Measurements from ENCODE around the gene DCUN1D4. TPM values are rescaled to one million over a fixed set of nuclear protein-coding genes. Genes with fewer than 3 reads are reported as not detected.

Gene DCUN1D4
- total RNA-seq, 1 experiment from 2014 or later: 42.8 TPM

GRCh38 chr4:51844153-51845054 lies 1.5 kb downstream of the DCUN1D4 start:
- peak; percentile 89 to 93 for DNase-seq
- no peaks in the 10 kb centered on the region for H3K9me3 Mint-ChIP-seq (ENCODE audit: unreplicated experiment)
- peak overlapping the region; percentile 98 for H3K4me3 Mint-ChIP-seq (ENCODE audit: unreplicated experiment)
- intact Hi-C loops (cut with micrococcal nuclease; ENCODE audit: unreplicated experiment): loop anchor here (1.0 to 5.0 kb wide), 3 partner anchors 9 to 193 kb away; partner anchors contain the start of gene SGCB
- Histone ChIP-seq H3K4me1 (peaks cover 3% of the 10 kb centered on the region; the same call in 1 of the 2 replicates), H3K4me3 (ENCODE audit: low read depth, low read length) (peak overlapping the region; percentile 80), H3K9me3 (no peaks in the 10 kb centered on the region), H3K36me3 (ENCODE audit: control insufficient read depth, insufficient read depth, low read length) (no peaks in the 10 kb centered on the region), H3K27me3 (replicated peaks; ENCODE audit: control insufficient read depth, insufficient read depth, low read length) (no peaks in the 10 kb centered on the region)
- H3K36me3 Mint-ChIP-seq (ENCODE audit: insufficient read depth, unreplicated experiment): peaks cover 29% of the 10 kb centered on the region
- ChIA-PET CTCF (no interaction called here), POLR2A (interaction anchor here (1.0 kb wide), 1 partner anchor 9 kb away, joined by 3 read pairs; no protein-coding TSS in a partner anchor)
- H3K27me3 Mint-ChIP-seq (ENCODE audit: insufficient read depth, unreplicated experiment): no peaks in the 10 kb centered on the region
- TF ChIP-seq, protein P1, sequence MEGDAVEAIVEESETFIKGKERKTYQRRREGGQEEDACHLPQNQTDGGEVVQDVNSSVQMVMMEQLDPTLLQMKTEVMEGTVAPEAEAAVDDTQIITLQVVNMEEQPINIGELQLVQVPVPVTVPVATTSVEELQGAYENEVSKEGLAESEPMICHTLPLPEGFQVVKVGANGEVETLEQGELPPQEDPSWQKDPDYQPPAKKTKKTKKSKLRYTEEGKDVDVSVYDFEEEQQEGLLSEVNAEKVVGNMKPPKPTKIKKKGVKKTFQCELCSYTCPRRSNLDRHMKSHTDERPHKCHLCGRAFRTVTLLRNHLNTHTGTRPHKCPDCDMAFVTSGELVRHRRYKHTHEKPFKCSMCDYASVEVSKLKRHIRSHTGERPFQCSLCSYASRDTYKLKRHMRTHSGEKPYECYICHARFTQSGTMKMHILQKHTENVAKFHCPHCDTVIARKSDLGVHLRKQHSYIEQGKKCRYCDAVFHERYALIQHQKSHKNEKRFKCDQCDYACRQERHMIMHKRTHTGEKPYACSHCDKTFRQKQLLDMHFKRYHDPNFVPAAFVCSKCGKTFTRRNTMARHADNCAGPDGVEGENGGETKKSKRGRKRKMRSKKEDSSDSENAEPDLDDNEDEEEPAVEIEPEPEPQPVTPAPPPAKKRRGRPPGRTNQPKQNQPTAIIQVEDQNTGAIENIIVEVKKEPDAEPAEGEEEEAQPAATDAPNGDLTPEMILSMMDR (IDR thresholded peaks at IDR 0.05; ENCODE audit: insufficient read depth in 1 of 2, low read depth in 1 of 2, low read length in 1 of 2, severe bottlenecking in 1 of 2, unreplicated experiment in 1 of 2): no peak
- BruUV-seq (replicated peaks): no TSS peak
- peaks cover 7% of the 10 kb centered on the region for H3K4me1 Mint-ChIP-seq (ENCODE audit: low read depth, unreplicated experiment)
- peak overlapping the region; percentile 95 for H3K27ac Mint-ChIP-seq (ENCODE audit: unreplicated experiment)

GRCh38 chr4:51845055-51845426 lies 2.1 kb downstream of the DCUN1D4 start:
- TSS peak; percentile 45 for BruUV-seq (replicated peaks)
- peaks cover 7% of the 10 kb centered on the region for H3K4me1 Mint-ChIP-seq (ENCODE audit: low read depth, unreplicated experiment)
- H3K27me3 ChIP-seq (replicated peaks; ENCODE audit: control insufficient read depth, insufficient read depth, low read length): no peaks in the 10 kb centered on the region
- H3K27ac Mint-ChIP-seq (ENCODE audit: unreplicated experiment): peak overlapping the region; percentile 42
- no peaks in the 10 kb centered on the region for H3K36me3 ChIP-seq (ENCODE audit: control insufficient read depth, insufficient read depth, low read length)
- H3K36me3 Mint-ChIP-seq (ENCODE audit: insufficient read depth, unreplicated experiment): peaks cover 29% of the 10 kb centered on the region
- peak overlapping the region; percentile 98 for H3K4me3 Mint-ChIP-seq (ENCODE audit: unreplicated experiment)
- ChIA-PET POLR2A (interaction anchor here (1.0 kb wide), 1 partner anchor 9 kb away, joined by 3 read pairs; no protein-coding TSS in a partner anchor), CTCF (no interaction called here)
- H3K9me3 ChIP-seq: no peaks in the 10 kb centered on the region
- H3K27me3 Mint-ChIP-seq (ENCODE audit: insufficient read depth, unreplicated experiment): no peaks in the 10 kb centered on the region
- DNase-seq: no peak
- H3K4me3 ChIP-seq (ENCODE audit: low read depth, low read length): peak overlapping the region; percentile 80
- H3K4me1 ChIP-seq: peaks cover 3% of the 10 kb centered on the region; the same call in 1 of the 2 replicates
- intact Hi-C loops (cut with micrococcal nuclease; ENCODE audit: unreplicated experiment): loop anchor here (2.0 kb wide), 1 partner anchor 28 kb away; no protein-coding TSS in a partner anchor
- TF ChIP-seq, protein P1 (IDR thresholded peaks at IDR 0.05; ENCODE audit: insufficient read depth in 1 of 2, low read depth in 1 of 2, low read length in 1 of 2, severe bottlenecking in 1 of 2, unreplicated experiment in 1 of 2): no peak
- H3K9me3 Mint-ChIP-seq (ENCODE audit: unreplicated experiment): no peaks in the 10 kb centered on the region

DNA sequence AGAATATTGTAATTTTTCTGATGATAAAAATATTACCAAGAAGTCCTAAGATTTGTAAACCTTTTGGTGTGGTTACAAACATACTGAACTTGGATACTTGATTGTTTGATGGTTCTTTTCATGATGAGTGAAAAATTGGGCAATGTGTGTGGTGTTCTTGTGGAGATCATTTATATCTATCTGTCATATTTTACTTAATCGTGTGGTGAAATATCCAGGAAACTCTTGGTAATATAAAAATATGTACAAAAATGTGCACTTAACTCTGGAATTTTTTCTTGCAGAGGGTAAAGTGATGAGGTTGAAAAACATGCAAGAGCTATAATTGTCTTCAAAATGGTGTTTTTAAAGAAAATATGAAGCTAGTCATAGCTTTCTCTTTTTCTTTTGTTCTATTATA lies 2.8 kb downstream of the DCUN1D4 start:
- BruUV-seq (replicated peaks): no TSS peak
- intact Hi-C loops (cut with micrococcal nuclease; ENCODE audit: unreplicated experiment): loop anchor here (2.0 kb wide), 1 partner anchor 27 kb away; no protein-coding TSS in a partner anchor
- peak overlapping the region; percentile 98 for H3K4me3 Mint-ChIP-seq (ENCODE audit: unreplicated experiment)

More for the DNA sequence above, 2.8 kb downstream of the DCUN1D4 start:
- peaks cover 29% of the 10 kb centered on the region for H3K36me3 Mint-ChIP-seq (ENCODE audit: insufficient read depth, unreplicated experiment)
- H3K27me3 ChIP-seq (replicated peaks; ENCODE audit: control insufficient read depth, insufficient read depth, low read length): no peaks in the 10 kb centered on the region
- H3K36me3 ChIP-seq (ENCODE audit: control insufficient read depth, insufficient read depth, low read length): no peaks in the 10 kb centered on the region
- no peaks in the 10 kb centered on the region for H3K9me3 ChIP-seq
- no peaks in the 10 kb centered on the region for H3K9me3 Mint-ChIP-seq (ENCODE audit: unreplicated experiment)
- peaks cover 3% of the 10 kb centered on the region; the same call in 1 of the 2 replicates for H3K4me1 ChIP-seq
- no peaks in the 10 kb centered on the region for H3K27me3 Mint-ChIP-seq (ENCODE audit: insufficient read depth, unreplicated experiment)
- no peak for DNase-seq
- TF ChIP-seq, protein P1 (IDR thresholded peaks at IDR 0.05; ENCODE audit: insufficient read depth in 1 of 2, low read depth in 1 of 2, low read length in 1 of 2, severe bottlenecking in 1 of 2, unreplicated experiment in 1 of 2): no peak
- POLR2A ChIA-PET: no interaction called here
- no peak overlapping the region for H3K4me3 ChIP-seq (ENCODE audit: low read depth, low read length)
- CTCF ChIA-PET: no interaction called here
- peaks cover 10% of the 10 kb centered on the region for H3K4me1 Mint-ChIP-seq (ENCODE audit: low read depth, unreplicated experiment)
- H3K27ac Mint-ChIP-seq (ENCODE audit: unreplicated experiment): no peak overlapping the region

Data from Caco-2 (cell line).